ENCODE measurements around the gene PURB. TPM values are rescaled to one million over a fixed set of nuclear protein-coding genes. Genes with fewer than 3 reads are reported as not detected.
"Not testable (repeated sequence)": the region's sequence is repeated elsewhere in the genome, so short reads cannot be mapped to it uniquely, and the experiment has no call there.

The PURB gene
- total and polyA plus RNA-seq, 2 donors: 8.0 to 16.5 TPM

- H3K4me3 ChIP-seq (ENCODE audit: low read length in 2 of 2): no peak overlapping the region
- WGBS: 86% methylated on average over 5 of the region's 5 CpGs
- no peaks in the 10 kb centered on the region for H3K27me3 ChIP-seq (ENCODE audit: control insufficient read depth in 2 of 2, insufficient read depth in 1 of 2, low read length in 1 of 2)
- no peaks in the 10 kb centered on the region for H3K36me3 ChIP-seq (ENCODE audit: control insufficient read depth in 2 of 2, insufficient read depth in 2 of 2, low read length in 1 of 2)
- DNase-seq (ENCODE audit: low read depth in 6 of 9, low spot score in 9 of 9): no peak
- H3K9me3 ChIP-seq (ENCODE audit: control insufficient read depth in 2 of 2, insufficient read depth in 1 of 2, low read length in 1 of 2): no peaks in the 10 kb centered on the region
- peaks cover 0 to 8% of the 10 kb centered on the region in 2 donors for H3K4me1 ChIP-seq (ENCODE audit: control insufficient read depth in 2 of 2, insufficient read depth in 2 of 2, low read length in 2 of 2)
- H3K27ac ChIP-seq (ENCODE audit: low read depth in 1 of 2, low read length in 1 of 2): no peak overlapping the region
These were observed 35.3 kb downstream of the PURB start for GRCh38 chr7:44849885-44850544.

DNA sequence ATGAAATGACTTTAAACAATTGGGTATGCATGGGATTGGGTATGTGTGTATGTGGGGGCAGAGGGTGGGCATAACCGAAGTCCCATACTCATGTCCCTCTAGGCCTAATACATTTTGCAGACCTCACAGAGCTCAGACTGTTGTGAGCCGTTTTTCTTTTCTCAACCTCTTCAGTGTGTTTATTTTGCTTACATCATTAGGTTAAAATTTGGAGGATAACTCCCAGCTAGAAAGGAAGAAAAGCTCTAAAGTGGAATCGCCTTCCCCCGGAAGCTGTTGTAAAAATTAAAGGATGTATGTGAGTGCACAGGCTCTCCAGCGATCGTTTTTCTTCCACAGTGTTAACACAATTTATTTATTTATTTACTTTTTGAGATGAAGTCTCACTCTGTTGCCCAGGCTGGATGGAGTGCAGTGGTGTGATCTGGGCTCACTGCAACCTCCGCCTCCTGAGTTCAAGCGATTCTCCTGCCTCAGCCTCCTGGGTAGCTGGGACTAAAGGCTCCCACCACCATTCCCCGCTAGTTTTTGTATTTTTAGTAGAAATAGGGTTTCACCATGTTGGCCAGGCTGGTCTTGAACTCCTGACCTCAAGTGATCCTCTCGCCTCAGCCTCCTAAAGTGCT is 36.0 kb downstream of the PURB start:
- WGBS: 91% methylated on average over 10 of the region's 10 CpGs
- no peaks in the 10 kb centered on the region for H3K36me3 ChIP-seq (ENCODE audit: control insufficient read depth in 2 of 2, insufficient read depth in 2 of 2, low read length in 1 of 2)
- no peak for DNase-seq (ENCODE audit: low read depth in 6 of 9, low spot score in 9 of 9)
- no peaks in the 10 kb centered on the region for H3K9me3 ChIP-seq (ENCODE audit: control insufficient read depth in 2 of 2, insufficient read depth in 1 of 2, low read length in 1 of 2)
- H3K4me1 ChIP-seq (ENCODE audit: control insufficient read depth in 2 of 2, insufficient read depth in 2 of 2, low read length in 2 of 2): peaks cover 0 to 10% of the 10 kb centered on the region in 2 donors
- H3K4me3 ChIP-seq (ENCODE audit: low read length in 2 of 2): peak overlapping the region; percentile 72 to 86
- H3K27me3 ChIP-seq (ENCODE audit: control insufficient read depth in 2 of 2, insufficient read depth in 1 of 2, low read length in 1 of 2): no peaks in the 10 kb centered on the region
- H3K27ac ChIP-seq (ENCODE audit: low read depth in 1 of 2, low read length in 1 of 2): peak overlapping the region in 1 of 2 donors; percentile 96

DNA sequence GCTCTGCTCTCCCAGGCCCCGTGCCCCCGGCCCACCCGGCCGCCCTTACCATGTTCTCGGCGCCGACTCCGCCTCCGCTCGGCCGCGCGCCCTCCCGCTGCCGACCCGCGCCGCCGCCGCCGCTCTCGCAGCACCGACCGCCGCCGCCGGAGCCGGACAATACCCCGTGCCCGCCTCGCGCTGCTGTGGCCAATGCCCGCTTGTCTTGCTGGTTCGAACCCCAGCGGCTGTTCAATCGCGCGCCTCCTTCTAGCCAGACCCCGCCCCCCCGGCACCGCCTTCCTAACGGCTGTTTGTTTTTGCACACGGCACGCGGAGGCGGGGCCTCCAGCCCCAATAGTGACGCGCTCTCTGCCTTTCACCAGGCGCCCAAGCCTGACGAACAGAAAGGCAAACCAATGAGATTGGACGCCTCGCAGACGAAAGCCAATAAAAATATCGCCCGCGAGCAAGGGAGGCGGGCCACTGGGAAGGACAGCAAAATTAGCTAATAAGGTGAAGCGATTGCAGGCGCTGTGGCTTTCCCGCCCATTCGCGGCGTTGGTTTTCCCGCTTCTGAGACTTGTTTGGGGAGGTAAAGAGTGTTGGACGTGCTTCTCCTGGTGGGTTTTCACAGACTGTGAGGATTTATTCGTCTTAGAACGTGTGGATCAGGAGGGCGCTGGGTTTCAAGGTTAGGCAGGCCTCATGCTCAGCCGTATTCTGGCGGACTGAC is 37.3 kb downstream of the PURB start, which contains the start of gene H2AZ2:
Gene H2AZ2 (minus strand): TSS at position 168 of the 715 bp plus-strand sequence. CDS start 116 bp downstream, at position 52.
- Histone ChIP-seq H3K4me1 (ENCODE audit: control insufficient read depth in 2 of 2, insufficient read depth in 2 of 2, low read length in 2 of 2) (peaks cover 0 to 13% of the 10 kb centered on the region in 2 donors), H3K4me3 (ENCODE audit: low read length in 2 of 2) (peak within 1 kb of the TSS; percentile 72 to 86), H3K9me3 (ENCODE audit: control insufficient read depth in 2 of 2, insufficient read depth in 1 of 2, low read length in 1 of 2) (no peaks in the 10 kb centered on the region), H3K27ac (ENCODE audit: low read depth in 1 of 2, low read length in 1 of 2) (peak within 1 kb of the TSS; percentile 96 to 100), H3K36me3 (ENCODE audit: control insufficient read depth in 2 of 2, insufficient read depth in 2 of 2, low read length in 1 of 2) (no peaks in the 10 kb centered on the region), H3K27me3 (ENCODE audit: control insufficient read depth in 2 of 2, insufficient read depth in 1 of 2, low read length in 1 of 2) (no peaks in the 10 kb centered on the region)
- WGBS: under 1% methylated on average over 70 of the region's 70 CpGs
- peak; percentile 98 to 100 (median 100) for DNase-seq (ENCODE audit: low read depth in 6 of 9, low spot score in 9 of 9)

DNA sequence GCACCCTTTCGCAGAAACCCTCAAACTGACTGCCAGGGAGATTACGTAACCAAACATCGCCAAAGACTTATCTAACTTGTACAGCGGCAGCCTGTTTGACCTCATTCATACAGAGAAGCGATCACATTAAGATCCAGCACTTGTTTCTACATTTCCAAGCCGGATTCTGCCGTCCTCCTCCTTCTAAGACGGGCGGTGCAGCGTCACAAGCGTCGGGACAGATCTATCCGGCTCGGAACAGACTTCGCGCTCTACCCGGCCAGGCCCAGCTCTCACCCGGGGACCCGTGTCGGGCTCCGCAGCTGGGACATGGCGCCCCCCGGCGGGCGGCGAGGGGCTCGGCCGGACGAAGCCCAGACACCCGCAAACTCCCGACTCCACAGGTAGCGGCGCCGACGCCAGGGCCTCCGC is 37.8 kb downstream of the PURB start:
- H3K9me3 ChIP-seq (ENCODE audit: control insufficient read depth in 2 of 2, insufficient read depth in 1 of 2, low read length in 1 of 2): no peaks in the 10 kb centered on the region
- WGBS: under 1% methylated on average over 36 of the region's 36 CpGs
- peaks cover 3% of the 10 kb centered on the region in 2 donors for H3K36me3 ChIP-seq (ENCODE audit: control insufficient read depth in 2 of 2, insufficient read depth in 2 of 2, low read length in 1 of 2)
- H3K27ac ChIP-seq (ENCODE audit: low read depth in 1 of 2, low read length in 1 of 2): peak overlapping the region; percentile 90 to 100
- H3K27me3 ChIP-seq (ENCODE audit: control insufficient read depth in 2 of 2, insufficient read depth in 1 of 2, low read length in 1 of 2): no peaks in the 10 kb centered on the region
- peak overlapping the region; percentile 59 to 86 for H3K4me3 ChIP-seq (ENCODE audit: low read length in 2 of 2)
- peak; percentile 69 to 93 (median 85) for DNase-seq (ENCODE audit: low read depth in 6 of 9, low spot score in 9 of 9)
- H3K4me1 ChIP-seq (ENCODE audit: control insufficient read depth in 2 of 2, insufficient read depth in 2 of 2, low read length in 2 of 2): peaks cover 0 to 13% of the 10 kb centered on the region in 2 donors

- peaks cover 3 to 9% of the 10 kb centered on the region in 2 donors for H3K36me3 ChIP-seq (ENCODE audit: control insufficient read depth in 2 of 2, insufficient read depth in 2 of 2, low read length in 1 of 2)
- no peaks in the 10 kb centered on the region for H3K9me3 ChIP-seq (ENCODE audit: control insufficient read depth in 2 of 2, insufficient read depth in 1 of 2, low read length in 1 of 2)
- peak in 3 of 9 donors; percentile 20 to 45 (median 26) for DNase-seq (ENCODE audit: low read depth in 6 of 9, low spot score in 9 of 9)
- H3K27me3 ChIP-seq (ENCODE audit: control insufficient read depth in 2 of 2, insufficient read depth in 1 of 2, low read length in 1 of 2): no peaks in the 10 kb centered on the region
- peak overlapping the region; percentile 59 to 86 for H3K4me3 ChIP-seq (ENCODE audit: low read length in 2 of 2)
- WGBS: under 1% methylated on average over 12 of the region's 12 CpGs
- peaks cover 0 to 13% of the 10 kb centered on the region in 2 donors for H3K4me1 ChIP-seq (ENCODE audit: control insufficient read depth in 2 of 2, insufficient read depth in 2 of 2, low read length in 2 of 2)
- peak overlapping the region; percentile 90 to 100 for H3K27ac ChIP-seq (ENCODE audit: low read depth in 1 of 2, low read length in 1 of 2)
These were observed 38.4 kb downstream of the PURB start for GRCh38 chr7:44846816-44847508.

DNA sequence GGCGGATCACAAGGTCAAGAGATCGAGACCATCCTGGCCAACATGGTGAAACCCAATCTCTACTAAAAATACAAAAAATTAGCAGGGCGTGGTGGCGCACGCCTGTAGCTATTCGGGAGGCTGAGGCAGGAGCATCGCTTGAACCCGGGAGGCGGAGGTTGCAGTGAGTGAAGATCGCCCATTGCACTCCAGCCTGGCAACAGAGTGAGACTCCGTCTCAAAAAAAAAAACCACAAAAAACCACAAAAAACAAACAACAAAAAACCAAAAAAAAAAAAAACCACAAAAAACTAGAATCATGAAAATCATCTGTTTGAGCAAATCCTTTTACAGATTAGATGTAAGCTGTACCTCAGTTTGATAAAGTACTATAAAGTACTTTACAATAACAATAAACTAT is 38.9 kb downstream of the PURB start:
- DNase-seq (ENCODE audit: low read depth in 6 of 9, low spot score in 9 of 9): peak in 2 of 9 donors; percentile 11 to 48
- H3K27me3 ChIP-seq (ENCODE audit: control insufficient read depth in 2 of 2, insufficient read depth in 1 of 2, low read length in 1 of 2); H3K9me3 ChIP-seq (ENCODE audit: control insufficient read depth in 2 of 2, insufficient read depth in 1 of 2, low read length in 1 of 2): not testable (repeated sequence)
- WGBS: 27% methylated on average over 11 of the region's 11 CpGs
- Histone ChIP-seq H3K36me3 (ENCODE audit: control insufficient read depth in 2 of 2, insufficient read depth in 2 of 2, low read length in 1 of 2) (peaks cover 3 to 14% of the 10 kb centered on the region in 2 donors), H3K4me1 (ENCODE audit: control insufficient read depth in 2 of 2, insufficient read depth in 2 of 2, low read length in 2 of 2) (peaks cover 0 to 13% of the 10 kb centered on the region in 2 donors), H3K27ac (ENCODE audit: low read depth in 1 of 2, low read length in 1 of 2) (peak overlapping the region in 1 of 2 donors; percentile 90), H3K4me3 (ENCODE audit: low read length in 2 of 2) (peak overlapping the region; percentile 59 to 86)

GRCh38 chr7:44845451-44845850 is 39.9 kb downstream of the PURB start:
- Histone ChIP-seq H3K4me1 (ENCODE audit: control insufficient read depth in 2 of 2, insufficient read depth in 2 of 2, low read length in 2 of 2) (peaks cover 0 to 13% of the 10 kb centered on the region in 2 donors), H3K27ac (ENCODE audit: low read depth in 1 of 2, low read length in 1 of 2) (no peak overlapping the region), H3K4me3 (ENCODE audit: low read length in 2 of 2) (peak overlapping the region in 1 of 2 donors; percentile 59), H3K27me3 (ENCODE audit: control insufficient read depth in 2 of 2, insufficient read depth in 1 of 2, low read length in 1 of 2) (no peaks in the 10 kb centered on the region), H3K36me3 (ENCODE audit: control insufficient read depth in 2 of 2, insufficient read depth in 2 of 2, low read length in 1 of 2) (peaks cover 10 to 23% of the 10 kb centered on the region in 2 donors), H3K9me3 (ENCODE audit: control insufficient read depth in 2 of 2, insufficient read depth in 1 of 2, low read length in 1 of 2) (no peaks in the 10 kb centered on the region)
- no peak for DNase-seq (ENCODE audit: low read depth in 6 of 9, low spot score in 9 of 9)

- H3K4me1 ChIP-seq (ENCODE audit: control insufficient read depth in 2 of 2, insufficient read depth in 2 of 2, low read length in 2 of 2); DNase-seq (ENCODE audit: low read depth in 6 of 9, low spot score in 9 of 9); H3K27me3 ChIP-seq (ENCODE audit: control insufficient read depth in 2 of 2, insufficient read depth in 1 of 2, low read length in 1 of 2); H3K4me3 ChIP-seq (ENCODE audit: low read length in 2 of 2); H3K9me3 ChIP-seq (ENCODE audit: control insufficient read depth in 2 of 2, insufficient read depth in 1 of 2, low read length in 1 of 2); H3K27ac ChIP-seq (ENCODE audit: low read depth in 1 of 2, low read length in 1 of 2): not testable (repeated sequence)
- peaks cover 23 to 42% of the 10 kb centered on the region in 2 donors for H3K36me3 ChIP-seq (ENCODE audit: control insufficient read depth in 2 of 2, insufficient read depth in 2 of 2, low read length in 1 of 2)
- 97% methylated on average over 5 of the region's 5 CpGs for WGBS
These were observed 41.9 kb downstream of the PURB start for GRCh38 chr7:44843440-44843839.
